ENCODE measurements around the gene ASB6.

- TF ChIP-seq POLR2AphosphoS5 (IDR thresholded peaks at IDR 0.05): no peak
- no peak for TF ChIP-seq CTCF (IDR thresholded peaks at IDR 0.05)
Observed at GRCh38 chr9:129669946-129670345, 28.0 kb upstream of the ASB6 start.

Measured in sigmoid colon (tissue), 4 donors.